Natural killer cell (primary cell): ENCODE measurements around the gene AQP11. TPM values are rescaled to one million over a fixed set of nuclear protein-coding genes. Genes with fewer than 3 reads are reported as not detected.
A peak's percentile ranks its signal among the peaks of the same experiment; 100 is the strongest.

Experiments used
- ATAC-seq, 3 donors: fragments of 150-1000 bp in 2 of 3; fragments of 200-7000 bp in 1 of 3; cut with Tn5 transposase; 1 replicate in 1 of 3; 2 replicates in 2 of 3; pipeline ENCODE4 v1.10.0; 2021; ENCODE audit warnings: mild to moderate bottlenecking in 2 of 3, moderate library complexity in 2 of 3
- DNase-seq, 2 donors: peaks; one replicate each; pipeline versions ENCODE4 v3.0.0 to v3.0.0-alpha.2; 2013 to 2021; ENCODE audit warnings: mixed read lengths in 1 of 2
- H3K27ac ChIP-seq: one replicate; pipeline ENCODE4 v1.5.1; 2013; ENCODE audit warnings: mild to moderate bottlenecking, low read length
- H3K27me3 ChIP-seq: one replicate; pipeline ENCODE4 v1.6.1; 2013; ENCODE audit warnings: low read length; ENCODE audit not compliant: control insufficient read depth, insufficient read depth
- H3K36me3 ChIP-seq: one replicate; pipeline ENCODE4 v1.6.1; 2013; ENCODE audit warnings: low read length; ENCODE audit not compliant: control insufficient read depth, insufficient read depth
- H3K4me1 ChIP-seq: one replicate; pipeline ENCODE4 v1.6.1; 2013; ENCODE audit warnings: low read length; ENCODE audit not compliant: control insufficient read depth, insufficient read depth
- H3K4me3 ChIP-seq: one replicate; pipeline ENCODE4 v1.5.1; 2013; ENCODE audit warnings: low read length
- H3K9me3 ChIP-seq: one replicate; pipeline ENCODE4 v1.6.1; 2013; ENCODE audit warnings: low read length; ENCODE audit not compliant: control insufficient read depth, insufficient read depth
- H3K27ac Mint-ChIP-seq, 2 donors: one replicate each; pipeline ENCODE4 v1.8.0; 2022; ENCODE audit warnings: mild to moderate bottlenecking in 2 of 2, mixed read lengths in 2 of 2, moderate library complexity in 1 of 2
- H3K27me3 Mint-ChIP-seq, 2 donors: one replicate each; pipeline ENCODE4 v1.8.0; 2022; ENCODE audit warnings: low read depth in 2 of 2, mixed read lengths in 2 of 2
- H3K36me3 Mint-ChIP-seq: one replicate; pipeline ENCODE4 v1.8.0; 2022; ENCODE audit warnings: mixed read lengths
- H3K4me1 Mint-ChIP-seq, 2 donors: one replicate each; pipeline ENCODE4 v1.8.0; 2022; ENCODE audit warnings: mixed read lengths in 2 of 2
- H3K4me3 Mint-ChIP-seq: one replicate; pipeline ENCODE4 v1.8.0; 2022; ENCODE audit warnings: mild to moderate bottlenecking, moderate library complexity, mixed read lengths
- H3K9me3 Mint-ChIP-seq, 2 donors: one replicate each; pipeline ENCODE4 v1.8.0; 2022; ENCODE audit warnings: mixed read lengths in 2 of 2
- CTCF ChIP-seq: fragments of 200-600 bp; IDR thresholded peaks from one replicate; pipeline ENCODE4 v1.8.0; 2022; ENCODE audit warnings: antibody characterized with exemption
- WGBS: methylation state at CpG from one replicate; pipeline ENCODE4 v1.1.7; 2013; ENCODE audit warnings: missing lambda C conversion rate; ENCODE audit not compliant: insufficient coverage; 5-methylcytosine and 5-hydroxymethylcytosine counted together
- intact Hi-C: fragments of 100-400 bp; cut with micrococcal nuclease; formaldehyde crosslinking; loops from one replicate; pipeline ENCODE4 v1.14.2; 2022
- total RNA-seq, 4 donors: library from RNA; stranded (reverse); fragments of 120-200 nt in 1 of 4; gene quantifications; one replicate each; pipeline versions ENCODE4 v1.2.3 to v1.2.4, GENCODE V29; 2013 to 2022

AQP11 gene
- total RNA-seq: under 1 TPM; 0.21 to 0.55 (median 0.50) TPM
- 0.43 TPM for total RNA-seq (2013)

- DNase-seq: peak; percentile 52 to 63
- Histone ChIP-seq H3K36me3 (no peaks in the 10 kb centered on the region), H3K9me3 (no peaks in the 10 kb centered on the region), H3K4me3 (peak within 1 kb of the TSS; percentile 62), H3K27ac (no peak within 1 kb of the TSS), H3K27me3 (no peaks in the 10 kb centered on the region), H3K4me1 (peaks cover 11% of the 10 kb centered on the region)
- WGBS: under 1% methylated on average over 67 of the region's 75 CpGs
- intact Hi-C loops: no loop called here
- Mint-ChIP-seq H3K36me3 (no peaks in the 10 kb centered on the region), H3K4me3 (peak within 1 kb of the TSS; percentile 96), H3K27ac (peak within 1 kb of the TSS; percentile 2 to 78), H3K27me3 (peaks cover 8 to 22% of the 10 kb centered on the region in 2 donors), H3K9me3 (no peaks in the 10 kb centered on the region), H3K4me1 (peaks cover 17 to 19% of the 10 kb centered on the region in 2 donors)
- no peak for TF ChIP-seq CTCF
- ATAC-seq: peak; percentile 78 to 85 (median 79)
Observed at GRCh38 chr11:77589521-77590193, at the start of gene AQP11. Gene AQP11, plus strand, starts transcription at chr11:77589953. Its CDS starts 40 bp downstream, at chr11:77589993.

GRCh38 chr11:77542296-77542695, 47.5 kb upstream of the AQP11 start:
- intact Hi-C loops: no loop called here
- Histone ChIP-seq H3K9me3 (no peaks in the 10 kb centered on the region), H3K4me3 (no peak overlapping the region), H3K4me1 (no peaks in the 10 kb centered on the region), H3K27me3 (no peaks in the 10 kb centered on the region), H3K36me3 (no peaks in the 10 kb centered on the region), H3K27ac (no peak overlapping the region)
- no peaks in the 10 kb centered on the region for H3K36me3 Mint-ChIP-seq
- no peak overlapping the region for H3K4me3 Mint-ChIP-seq
- no peak overlapping the region for H3K27ac Mint-ChIP-seq
- WGBS: 100% methylated on average over 1 of the region's 1 CpG
- H3K9me3 Mint-ChIP-seq: no peaks in the 10 kb centered on the region
- no peak for DNase-seq
- ATAC-seq: no peak
- TF ChIP-seq CTCF: no peak
- H3K27me3 Mint-ChIP-seq: peaks cover 0 to 3% of the 10 kb centered on the region in 2 donors
- H3K4me1 Mint-ChIP-seq: no peaks in the 10 kb centered on the region

- Mint-ChIP-seq H3K27ac (no peak overlapping the region), H3K4me3 (no peak overlapping the region), H3K27me3 (no peaks in the 10 kb centered on the region), H3K9me3 (no peaks in the 10 kb centered on the region), H3K4me1 (peaks cover 7 to 9% of the 10 kb centered on the region in 2 donors), H3K36me3 (no peaks in the 10 kb centered on the region)
- no peak overlapping the region for H3K27ac ChIP-seq
- H3K9me3 ChIP-seq: no peaks in the 10 kb centered on the region
- H3K36me3 ChIP-seq: no peaks in the 10 kb centered on the region
- intact Hi-C loops: loop anchor here (5.0 kb wide), 1 partner anchor 75 kb away; the partner anchor contains the start of gene PAK1
- H3K4me3 ChIP-seq: no peak overlapping the region
- 89% methylated on average over 7 of the region's 7 CpGs for WGBS
- H3K27me3 ChIP-seq: no peaks in the 10 kb centered on the region
- DNase-seq (no peak), ATAC-seq (no peak)
- no peak for TF ChIP-seq CTCF
- H3K4me1 ChIP-seq: no peaks in the 10 kb centered on the region
Observed at GRCh38 chr11:77547047-77547836, 42.5 kb upstream of the AQP11 start.
